CD4-positive, alpha-beta T cell treated with Interleukin-4 for 1 hour (primary cell): ENCODE results near the gene FRMD5.
A peak's percentile ranks its signal among the peaks of the same experiment; 100 is the strongest.
"Not testable (repeated sequence)": the region's sequence is repeated elsewhere in the genome, so short reads cannot be mapped to it uniquely, and the experiment has no call there.

Experiments used
- DNase-seq, 2 donors: peaks; one replicate each; pipeline ENCODE4 v3.0.0-alpha.2; 2020 to 2022

The FRMD5 gene

GRCh38 chr15:43880406-43881194, 314.5 kb downstream of the FRMD5 start:
- no peak for DNase-seq

DNA sequence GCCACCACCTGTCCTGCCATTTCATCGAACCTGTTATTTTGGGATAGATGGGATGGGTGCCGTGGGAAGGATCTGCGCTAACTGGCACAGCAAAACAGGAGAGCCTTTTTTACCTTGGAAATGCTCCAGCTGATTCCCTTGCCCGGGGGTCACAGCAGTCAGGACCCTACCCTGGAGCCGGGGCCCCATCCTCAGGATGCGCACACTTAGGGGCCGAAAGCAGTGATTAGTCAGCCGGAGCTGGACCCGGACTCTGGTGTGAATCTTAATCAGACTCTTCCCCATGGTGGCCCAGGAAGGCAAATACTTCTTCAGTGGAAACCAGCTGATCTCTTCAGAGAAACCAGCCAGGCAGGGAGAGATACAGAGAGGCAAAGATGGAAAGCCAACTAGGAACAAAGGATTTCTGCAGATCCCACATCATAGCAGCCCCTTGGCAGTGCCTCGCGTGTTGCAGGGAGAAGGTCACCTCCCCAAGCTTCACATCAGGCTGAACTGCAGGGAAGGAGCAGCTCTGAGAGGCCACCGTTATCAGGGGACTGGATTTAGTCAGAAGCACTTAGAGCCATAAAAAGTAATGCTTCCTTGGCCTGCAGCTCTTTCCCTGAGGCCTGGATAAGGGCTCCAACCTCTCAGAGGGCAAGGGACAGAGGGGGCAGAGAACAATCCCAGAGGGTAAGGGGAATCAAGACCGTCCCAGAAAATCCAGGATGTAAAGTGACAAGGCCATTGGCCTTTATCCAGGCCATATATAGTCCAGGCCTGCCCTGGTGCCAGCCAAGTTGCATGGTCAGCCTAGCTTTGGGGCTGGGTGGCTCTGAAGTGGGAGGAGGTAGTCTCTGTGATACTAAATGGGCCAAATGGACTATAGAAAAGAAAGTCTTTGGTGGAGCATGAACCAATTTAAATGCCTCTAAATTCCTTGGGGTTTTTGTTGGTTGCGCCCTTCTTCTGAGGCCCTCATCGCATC, 315.4 kb downstream of the FRMD5 start:
- DNase-seq, result no peak

- no peak for DNase-seq
Observed at GRCh38 chr15:43878446-43878845, 316.6 kb downstream of the FRMD5 start.

DNA sequence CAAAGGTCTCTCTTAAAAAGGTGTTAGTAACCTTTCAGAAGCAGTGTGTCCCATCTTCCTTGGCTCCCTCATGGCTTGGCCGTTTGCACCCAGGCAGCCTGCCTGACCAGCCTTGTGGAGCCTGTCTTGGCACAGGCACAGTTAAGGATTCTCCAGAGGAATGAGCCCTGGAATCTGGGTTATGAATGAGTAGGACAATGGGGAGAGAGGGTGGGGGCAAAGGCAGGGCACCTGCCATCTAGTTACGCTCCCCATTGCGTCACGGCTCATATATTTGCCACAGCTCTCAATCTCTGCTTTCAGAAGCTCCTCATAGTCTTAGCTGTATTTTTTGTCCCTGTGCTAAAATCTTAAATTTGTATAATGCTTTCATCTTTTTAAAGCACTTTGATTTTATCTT, 317.7 kb downstream of the FRMD5 start:
- no peak for DNase-seq

GRCh38 chr15:43876872-43877271, 318.2 kb downstream of the FRMD5 start:
- no peak for DNase-seq

- DNase-seq, result no peak
Observed at GRCh38 chr15:43873651-43874050, 321.4 kb downstream of the FRMD5 start.

GRCh38 chr15:43872416-43873020, 322.6 kb downstream of the FRMD5 start:
- DNase-seq, result peak in 1 of 2 donors; percentile 9

DNA sequence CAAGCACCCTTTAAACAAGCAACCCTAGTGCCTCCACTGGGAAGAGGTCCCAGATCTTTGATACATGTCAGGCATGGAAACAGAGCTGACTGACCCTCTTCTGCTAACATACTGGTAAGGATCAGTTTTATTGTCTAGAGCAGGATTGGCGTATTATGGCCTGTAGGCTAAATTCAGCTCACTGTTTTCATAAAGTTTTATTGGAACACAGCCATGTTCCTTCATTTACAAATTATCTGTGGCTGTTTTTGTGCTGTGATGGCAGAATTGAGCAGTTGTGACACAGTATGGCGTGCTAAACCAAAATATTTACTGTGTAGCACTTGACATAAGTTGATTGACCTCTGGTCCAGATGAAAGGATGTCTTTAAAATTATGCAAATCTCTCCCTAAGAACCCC, 323.2 kb downstream of the FRMD5 start:
- DNase-seq, result no peak

- DNase-seq, result no peak
Observed at GRCh38 chr15:43868406-43868805, 326.7 kb downstream of the FRMD5 start.

DNA sequence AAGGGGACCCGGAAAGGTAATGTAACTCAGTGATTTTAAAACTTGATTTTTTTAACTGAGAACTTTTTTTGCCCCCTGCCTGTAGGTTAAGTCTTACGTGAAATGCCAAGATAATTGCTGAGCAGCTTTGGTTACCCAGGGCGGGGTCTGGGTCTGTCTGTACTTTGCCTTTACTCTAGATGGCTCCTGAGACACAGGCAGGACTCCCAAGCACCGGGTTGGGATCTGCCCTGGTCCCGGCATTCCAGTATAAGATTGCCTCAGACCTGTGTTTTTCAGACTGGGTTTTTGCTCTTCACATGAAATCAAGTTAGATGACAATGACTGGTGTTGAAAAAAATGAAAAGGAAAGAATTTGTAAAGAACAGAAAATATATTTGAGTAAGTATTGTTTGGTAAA, 328.0 kb downstream of the FRMD5 start:
- no peak for DNase-seq

GRCh38 chr15:43866636-43867035, 328.4 kb downstream of the FRMD5 start:
- DNase-seq, result not testable (repeated sequence)

DNA sequence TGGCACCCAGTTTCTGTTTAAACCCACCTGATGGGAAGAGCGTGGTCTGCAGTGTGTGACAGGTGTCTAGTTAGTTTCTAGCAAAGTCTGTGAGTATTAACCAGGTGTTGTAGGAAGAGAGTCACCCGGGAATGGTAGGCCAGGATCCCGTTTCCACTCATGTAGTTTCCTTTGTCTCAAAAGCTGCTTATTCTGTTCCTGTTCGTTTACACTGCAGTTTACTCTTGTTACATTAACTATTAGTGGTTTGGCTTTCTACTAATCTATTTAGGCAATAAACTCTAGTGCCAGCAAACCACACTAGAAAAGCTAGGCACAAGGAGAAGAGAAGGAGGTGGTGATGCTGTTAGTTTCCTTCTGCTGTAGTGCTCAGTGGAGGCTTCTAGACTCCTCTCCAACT, 335.5 kb downstream of the FRMD5 start:
- no peak for DNase-seq

GRCh38 chr15:43854801-43855200, 340.3 kb downstream of the FRMD5 start:
- no peak for DNase-seq

- no peak for DNase-seq
Observed at GRCh38 chr15:43852607-43853006, 342.5 kb downstream of the FRMD5 start.

- no peak for DNase-seq
Observed at GRCh38 chr15:43851251-43851650, 343.8 kb downstream of the FRMD5 start.

DNA sequence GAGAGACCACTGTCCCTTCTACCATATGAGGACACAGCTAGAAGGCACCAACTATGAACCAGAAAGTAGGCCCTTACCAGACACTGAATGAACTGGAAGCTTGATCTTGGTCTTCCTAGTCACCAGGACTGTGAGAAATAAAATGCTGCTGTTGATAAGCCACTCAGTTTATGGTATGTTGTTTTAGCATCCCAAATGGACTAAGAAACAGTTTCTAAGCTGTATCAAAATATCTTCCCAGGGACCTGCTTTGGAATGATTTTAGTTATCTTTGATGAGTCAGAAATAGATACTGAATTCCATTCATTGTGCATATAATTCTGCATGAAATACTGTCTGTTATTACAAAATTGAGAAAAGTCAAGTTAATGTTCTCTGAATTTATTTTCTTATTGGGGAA, 349.6 kb downstream of the FRMD5 start:
- no peak for DNase-seq

DNA sequence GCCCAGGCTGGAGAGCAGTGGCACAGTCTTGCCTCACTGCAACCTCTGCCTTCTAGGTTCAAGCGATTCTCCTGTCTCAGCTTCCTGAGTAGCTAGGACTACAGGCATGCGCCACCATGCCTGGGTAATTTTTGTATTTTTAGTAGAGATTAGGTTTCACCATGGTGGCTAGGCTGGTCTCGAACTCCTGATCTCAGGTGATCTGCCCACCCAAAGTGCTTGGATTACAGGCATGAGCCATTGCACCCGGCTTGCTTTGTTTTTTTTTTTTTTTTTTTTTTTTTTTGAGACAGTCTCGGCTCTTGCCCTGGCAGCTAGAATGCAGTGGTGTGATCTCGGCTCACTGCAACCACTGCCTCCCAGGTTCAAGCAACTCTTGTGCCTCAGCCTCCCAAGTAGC, 362.6 kb downstream of the FRMD5 start:
- DNase-seq, result not testable (repeated sequence)

- DNase-seq, result not testable (repeated sequence)
Observed at GRCh38 chr15:43831519-43832052, 363.5 kb downstream of the FRMD5 start.

DNA sequence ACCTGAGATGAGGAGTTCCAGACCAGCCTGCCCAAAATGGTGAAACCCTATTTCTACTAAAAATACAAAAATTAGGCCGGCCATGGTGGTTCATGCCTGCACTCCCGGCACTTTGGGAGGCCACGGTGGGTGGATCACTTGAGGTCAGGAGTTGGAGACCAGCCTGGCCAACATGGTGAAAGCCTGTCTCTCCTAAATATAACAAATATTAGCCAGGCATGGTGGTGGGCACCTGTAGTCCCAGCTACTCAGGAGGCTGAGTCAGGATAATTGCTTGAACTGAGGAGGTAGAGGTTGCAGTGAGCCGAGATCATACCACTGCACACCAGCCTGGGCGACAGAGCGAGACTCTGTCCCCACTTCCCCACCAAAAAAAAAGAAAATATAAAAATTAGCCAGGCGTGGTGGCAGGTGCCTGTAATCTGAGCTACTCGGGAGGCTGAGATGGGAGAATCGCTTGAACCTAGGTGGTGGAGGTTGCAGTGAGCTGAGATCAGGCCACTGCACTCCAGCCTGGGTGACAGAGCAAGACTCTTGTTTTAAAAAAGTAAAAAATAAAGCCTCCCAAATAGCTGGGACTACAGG, 364.3 kb downstream of the FRMD5 start:
- not testable (repeated sequence) for DNase-seq

GRCh38 chr15:43829951-43830540, 365.0 kb downstream of the FRMD5 start:
- not testable (repeated sequence) for DNase-seq

DNA sequence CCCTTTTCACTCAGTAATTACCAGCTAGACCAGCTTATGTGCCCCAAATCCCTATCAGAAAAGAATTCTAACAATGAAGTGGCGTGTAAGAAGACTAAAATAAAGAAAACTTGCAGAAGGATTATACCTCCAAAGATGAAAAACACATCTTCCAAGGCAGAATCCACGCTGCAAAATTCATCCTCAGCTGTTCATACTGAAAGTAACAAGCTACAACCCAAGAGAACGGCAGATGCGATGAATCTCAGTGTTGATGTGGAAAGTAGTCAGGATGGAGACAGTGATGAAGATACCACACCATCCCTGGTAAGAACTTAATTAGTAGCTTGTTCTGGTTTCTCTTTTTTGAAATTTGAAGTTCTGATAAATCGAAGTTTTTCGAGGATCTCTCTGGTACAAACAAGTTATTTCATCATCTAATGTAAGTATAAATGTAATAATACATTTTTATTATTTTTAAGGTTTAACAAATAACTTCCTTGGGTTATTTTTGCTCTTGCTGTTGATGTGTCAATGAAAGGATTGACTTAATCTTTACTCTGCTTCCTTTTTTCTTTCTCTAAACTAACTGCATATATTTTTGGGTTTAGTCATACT, 366.9 kb downstream of the FRMD5 start:
- DNase-seq, result peak in 1 of 2 donors; percentile 26
